Ishikawa (cell line): ENCODE results near the gene PRTG.

ENCODE experiments used
- CEBPB ChIP-seq: IDR thresholded peaks from 2 replicates; pipeline ENCODE4 v1.6.1; 2012
- CREB1 ChIP-seq: IDR thresholded peaks from 2 replicates; pipeline ENCODE4 v1.6.1; 2012; ENCODE audit warnings: low read depth
- EGR1 ChIP-seq: IDR thresholded peaks from 2 replicates; pipeline ENCODE4 v1.6.1; 2012
- EP300 ChIP-seq: IDR thresholded peaks from 2 replicates; pipeline ENCODE4 v1.6.1; 2012; ENCODE audit warnings: borderline replicate concordance
- FOXM1 ChIP-seq: IDR thresholded peaks from 2 replicates; pipeline ENCODE4 v1.6.1; 2012; ENCODE audit warnings: low read depth, borderline replicate concordance
- NFIC ChIP-seq: IDR thresholded peaks from 2 replicates; pipeline ENCODE4 v1.6.1; 2012
- RAD21 ChIP-seq: IDR thresholded peaks from 2 replicates; pipeline ENCODE4 v1.6.1; 2012; ENCODE audit warnings: low read depth
- TAF1 ChIP-seq: IDR thresholded peaks from 2 replicates; pipeline ENCODE4 v1.6.1; 2012; ENCODE audit warnings: low read depth, mild to moderate bottlenecking
- TCF12 ChIP-seq: IDR thresholded peaks from 2 replicates; pipeline ENCODE4 v1.6.1; 2012; ENCODE audit warnings: low read depth
- TEAD4 ChIP-seq: IDR thresholded peaks from 2 replicates; pipeline ENCODE4 v1.6.1; 2012
- ZBTB7A ChIP-seq: IDR thresholded peaks from 2 replicates; pipeline ENCODE4 v1.6.1; 2012; ENCODE audit warnings: low read depth
- TF ChIP-seq, protein P1 (sequence below): IDR thresholded peaks from 2 replicates; pipeline ENCODE4 v1.6.1; 2012
- TF ChIP-seq, protein P2 (sequence below): IDR thresholded peaks from 2 replicates; pipeline ENCODE4 v1.6.1; 2012
- TF ChIP-seq, protein P3 (sequence below): IDR thresholded peaks from 2 replicates; pipeline ENCODE4 v1.6.1; 2012; ENCODE audit warnings: low read depth, mild to moderate bottlenecking

GRCh38 chr15:55658886-55659285 is 84.1 kb downstream of the PRTG start:
- TF ChIP-seq, protein P1, sequence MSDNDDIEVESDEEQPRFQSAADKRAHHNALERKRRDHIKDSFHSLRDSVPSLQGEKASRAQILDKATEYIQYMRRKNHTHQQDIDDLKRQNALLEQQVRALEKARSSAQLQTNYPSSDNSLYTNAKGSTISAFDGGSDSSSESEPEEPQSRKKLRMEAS, result no peak
- TF ChIP-seq, protein P2, sequence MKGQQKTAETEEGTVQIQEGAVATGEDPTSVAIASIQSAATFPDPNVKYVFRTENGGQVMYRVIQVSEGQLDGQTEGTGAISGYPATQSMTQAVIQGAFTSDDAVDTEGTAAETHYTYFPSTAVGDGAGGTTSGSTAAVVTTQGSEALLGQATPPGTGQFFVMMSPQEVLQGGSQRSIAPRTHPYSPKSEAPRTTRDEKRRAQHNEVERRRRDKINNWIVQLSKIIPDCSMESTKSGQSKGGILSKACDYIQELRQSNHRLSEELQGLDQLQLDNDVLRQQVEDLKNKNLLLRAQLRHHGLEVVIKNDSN, result no peak
- no peak for TF ChIP-seq CEBPB
- no peak for TF ChIP-seq RAD21
- TF ChIP-seq TAF1, result no peak
- TF ChIP-seq ZBTB7A, result no peak
- no peak for TF ChIP-seq EGR1
- TF ChIP-seq, protein P3, sequence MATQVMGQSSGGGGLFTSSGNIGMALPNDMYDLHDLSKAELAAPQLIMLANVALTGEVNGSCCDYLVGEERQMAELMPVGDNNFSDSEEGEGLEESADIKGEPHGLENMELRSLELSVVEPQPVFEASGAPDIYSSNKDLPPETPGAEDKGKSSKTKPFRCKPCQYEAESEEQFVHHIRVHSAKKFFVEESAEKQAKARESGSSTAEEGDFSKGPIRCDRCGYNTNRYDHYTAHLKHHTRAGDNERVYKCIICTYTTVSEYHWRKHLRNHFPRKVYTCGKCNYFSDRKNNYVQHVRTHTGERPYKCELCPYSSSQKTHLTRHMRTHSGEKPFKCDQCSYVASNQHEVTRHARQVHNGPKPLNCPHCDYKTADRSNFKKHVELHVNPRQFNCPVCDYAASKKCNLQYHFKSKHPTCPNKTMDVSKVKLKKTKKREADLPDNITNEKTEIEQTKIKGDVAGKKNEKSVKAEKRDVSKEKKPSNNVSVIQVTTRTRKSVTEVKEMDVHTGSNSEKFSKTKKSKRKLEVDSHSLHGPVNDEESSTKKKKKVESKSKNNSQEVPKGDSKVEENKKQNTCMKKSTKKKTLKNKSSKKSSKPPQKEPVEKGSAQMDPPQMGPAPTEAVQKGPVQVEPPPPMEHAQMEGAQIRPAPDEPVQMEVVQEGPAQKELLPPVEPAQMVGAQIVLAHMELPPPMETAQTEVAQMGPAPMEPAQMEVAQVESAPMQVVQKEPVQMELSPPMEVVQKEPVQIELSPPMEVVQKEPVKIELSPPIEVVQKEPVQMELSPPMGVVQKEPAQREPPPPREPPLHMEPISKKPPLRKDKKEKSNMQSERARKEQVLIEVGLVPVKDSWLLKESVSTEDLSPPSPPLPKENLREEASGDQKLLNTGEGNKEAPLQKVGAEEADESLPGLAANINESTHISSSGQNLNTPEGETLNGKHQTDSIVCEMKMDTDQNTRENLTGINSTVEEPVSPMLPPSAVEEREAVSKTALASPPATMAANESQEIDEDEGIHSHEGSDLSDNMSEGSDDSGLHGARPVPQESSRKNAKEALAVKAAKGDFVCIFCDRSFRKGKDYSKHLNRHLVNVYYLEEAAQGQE, result no peak
- no peak for TF ChIP-seq TEAD4
- TF ChIP-seq CREB1, result no peak
- no peak for TF ChIP-seq TCF12
- no peak for TF ChIP-seq FOXM1
- TF ChIP-seq EP300, result no peak
- TF ChIP-seq NFIC, result no peak
